Heart left ventricle (tissue), 16 donors: Measurements from ENCODE around the gene MPZL2. TPM values are rescaled to one million over a fixed set of nuclear protein-coding genes. Genes with fewer than 3 reads are reported as not detected.

ENCODE experiments used
- ATAC-seq, 4 donors: fragments of 200-7000 bp; cut with Tn5 transposase; one replicate each; pipeline ENCODE4 v1.9.1; 2020 to 2022; ENCODE audit warnings: moderate library complexity in 4 of 4, mild to moderate bottlenecking in 3 of 4, moderate number of reproducible peaks in 1 of 4
- DNase-seq, 5 donors: peaks; one replicate each; pipeline ENCODE4 v3.0.0-alpha.2; 2020
- H3K27ac ChIP-seq, 12 donors: fragments of 200-600 bp; sonication (generic) in 4 of 12; one replicate each; pipeline versions ENCODE4 v1.5.0 to v1.8.0; 2016 to 2022; ENCODE audit warnings: mild to moderate bottlenecking in 2 of 12
- H3K27me3 ChIP-seq, 9 donors: fragments of 200-600 bp; sonication (generic) in 2 of 9; one replicate each; pipeline versions ENCODE4 v1.5.1 to v1.8.0; 2016 to 2022; ENCODE audit warnings: mild to moderate bottlenecking in 3 of 9
- H3K36me3 ChIP-seq, 9 donors: fragments of 200-600 bp; sonication (generic) in 2 of 9; one replicate each; pipeline versions ENCODE4 v1.5.0 to v1.8.0; 2018 to 2022; ENCODE audit warnings: mild to moderate bottlenecking in 2 of 9
- H3K4me1 ChIP-seq, 12 donors: fragments of 200-600 bp; sonication (generic) in 4 of 12; one replicate each; pipeline versions ENCODE4 v1.5.0 to v1.8.0; 2016 to 2022; ENCODE audit warnings: mild to moderate bottlenecking in 3 of 12
- H3K4me3 ChIP-seq, 12 donors: fragments of 200-600 bp; sonication (generic) in 4 of 12; one replicate each; pipeline versions ENCODE4 v1.5.0 to v1.8.0; 2017 to 2022; ENCODE audit warnings: mild to moderate bottlenecking in 9 of 12, moderate library complexity in 4 of 12
- H3K9me3 ChIP-seq, 12 donors: fragments of 200-600 bp; sonication (generic) in 4 of 12; one replicate each; pipeline versions ENCODE4 v1.5.0 to v1.8.0; 2016 to 2022; ENCODE audit warnings: mild to moderate bottlenecking in 1 of 12
- POLR2A ChIP-seq, 2 donors: fragments of 450-650 bp; IDR thresholded peaks; one replicate each; pipeline ENCODE4 v1.6.1; 2017; ENCODE audit warnings: antibody characterized with exemption in 2 of 2, mild to moderate bottlenecking in 2 of 2, moderate library complexity in 2 of 2
- WGBS, 4 donors: extraction: QIAGEN DNeasy Blood & Tissue Kit in 2 of 4; methylation state at CpG; one replicate each; pipeline versions ENCODE4 v1.1.5 to v1.1.7; 2013 to 2018; 5-methylcytosine and 5-hydroxymethylcytosine counted together
- intact Hi-C, 10 donors: fragments of 100-400 bp; cut with DNase I; formaldehyde crosslinking; loops; one replicate each; pipeline versions ENCODE4 v1.11.1 to v1.14.2; 2022
- polyA plus RNA-seq, 2 donors: library from polyadenylated mRNA; stranded (reverse); fragments of 200-250 nt; gene quantifications; one replicate each; pipeline ENCODE4 v1.2.3, GENCODE V29; 2013
- total RNA-seq, 9 donors: library from RNA; depleted of rRNA in 2 of 9; stranded (reverse); fragments of >200 nt in 2 of 9; fragmentation: NEBNext Ultra II Directional in 3 of 9; extraction: Animal tissue kit (Norgen Biotek cat#: 25700) in 3 of 9; gene quantifications; one replicate each; pipeline versions ENCODE4 v1.1.0 to v1.2.4, GENCODE V29; 2016 to 2023
- TF ChIP-seq, protein P1 (sequence below), 12 donors: fragments of 200-600 bp; sonication (generic) in 4 of 12; IDR thresholded peaks; one replicate each; pipeline versions ENCODE4 v1.5.0 to v1.8.0; 2018 to 2022; ENCODE audit warnings: antibody characterized with exemption in 12 of 12, mild to moderate bottlenecking in 5 of 12
- donor health status: ischemic (EF 13 %, LVEDD 7.1; RV severe dilation, severe dysfunction).
- donor health status: healthy with polysubstance abuse.
- donor health status: DM: no; HTN: yes; CAD: no.
- donor health status: DM: no; HTN: no; CAD: no.
- donor health status: ischemic (EF 25% LVEDD 6.9; RV normal size, moderate dysfunction).
- donor health status: ischemic (EF 25% LVEDD 5.7; RV mildly dilated, moderate dysfunction).
- donor health status: healthy.
- donor health status: DM: yes; HTN: yes; CAD: no.
- donor health status: ischemic (EF 35%, LVEDD 5.7; RV mildly dilated, moderate dysfunction).
- donor health status: nonischemic (EF 11% LVEDD 7.7; RV severe dilation, severe dysfunction).
- donor health status: DM: yes; HTN: yes; CAD: no.
- donor health status: PGD.
- donor health status: ischemic (EF 29% LVEDD 5.4; RV normal size, mild dysfunction).
- donor health status: nonischemic (EF 23%, LVEDD 6.1; RV moderate dilation, normal function).

Gene MPZL2
- total and polyA plus RNA-seq, 11 donors = 7.4 to 29.6 (median 13.0) TPM

DNA sequence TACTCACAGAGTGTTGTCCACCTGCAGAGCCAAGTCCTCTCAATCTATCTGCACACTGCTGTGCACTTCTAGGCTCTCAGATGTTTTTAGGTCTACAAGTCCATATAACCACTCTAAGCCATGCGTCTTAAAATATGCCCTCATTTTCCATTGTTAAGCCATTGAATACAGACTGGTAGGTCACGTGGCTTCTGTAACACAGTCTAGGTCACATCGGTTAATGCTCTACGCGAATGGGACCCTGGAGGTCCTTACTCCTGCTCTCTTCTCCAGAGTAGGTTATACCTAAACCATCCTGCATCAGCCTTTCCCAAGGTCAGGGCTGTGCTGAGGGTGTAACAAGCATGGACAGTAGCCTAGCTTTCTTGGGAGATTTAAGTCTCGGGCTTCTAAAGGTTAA lies 40.1 kb downstream of the MPZL2 start:
- ATAC-seq = no peak
- peaks cover 0 to 5% (median 0%) of the 10 kb centered on the region in 9 donors for H3K27me3 ChIP-seq
- intact Hi-C loops = no loop called here
- no peaks in the 10 kb centered on the region for H3K9me3 ChIP-seq
- no peak for DNase-seq
- peak overlapping the region in 7 of 12 donors; percentile 10 to 57 (median 32) for H3K4me3 ChIP-seq
- peaks cover 0 to under 1% (median 0%) of the 10 kb centered on the region in 9 donors for H3K36me3 ChIP-seq
- H3K27ac ChIP-seq = peak overlapping the region in 2 of 12 donors; percentile 17 to 93
- 85 to 95% (median 89%) methylated on average over 6 of the region's 6 CpGs for WGBS, 4 donors
- peaks cover 0 to 79% (median 0%) of the 10 kb centered on the region in 12 donors for H3K4me1 ChIP-seq
- TF ChIP-seq POLR2A (IDR thresholded peaks at IDR 0.05) = no peak
- TF ChIP-seq, protein P1, sequence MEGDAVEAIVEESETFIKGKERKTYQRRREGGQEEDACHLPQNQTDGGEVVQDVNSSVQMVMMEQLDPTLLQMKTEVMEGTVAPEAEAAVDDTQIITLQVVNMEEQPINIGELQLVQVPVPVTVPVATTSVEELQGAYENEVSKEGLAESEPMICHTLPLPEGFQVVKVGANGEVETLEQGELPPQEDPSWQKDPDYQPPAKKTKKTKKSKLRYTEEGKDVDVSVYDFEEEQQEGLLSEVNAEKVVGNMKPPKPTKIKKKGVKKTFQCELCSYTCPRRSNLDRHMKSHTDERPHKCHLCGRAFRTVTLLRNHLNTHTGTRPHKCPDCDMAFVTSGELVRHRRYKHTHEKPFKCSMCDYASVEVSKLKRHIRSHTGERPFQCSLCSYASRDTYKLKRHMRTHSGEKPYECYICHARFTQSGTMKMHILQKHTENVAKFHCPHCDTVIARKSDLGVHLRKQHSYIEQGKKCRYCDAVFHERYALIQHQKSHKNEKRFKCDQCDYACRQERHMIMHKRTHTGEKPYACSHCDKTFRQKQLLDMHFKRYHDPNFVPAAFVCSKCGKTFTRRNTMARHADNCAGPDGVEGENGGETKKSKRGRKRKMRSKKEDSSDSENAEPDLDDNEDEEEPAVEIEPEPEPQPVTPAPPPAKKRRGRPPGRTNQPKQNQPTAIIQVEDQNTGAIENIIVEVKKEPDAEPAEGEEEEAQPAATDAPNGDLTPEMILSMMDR (IDR thresholded peaks at IDR 0.05) = no peak

DNA sequence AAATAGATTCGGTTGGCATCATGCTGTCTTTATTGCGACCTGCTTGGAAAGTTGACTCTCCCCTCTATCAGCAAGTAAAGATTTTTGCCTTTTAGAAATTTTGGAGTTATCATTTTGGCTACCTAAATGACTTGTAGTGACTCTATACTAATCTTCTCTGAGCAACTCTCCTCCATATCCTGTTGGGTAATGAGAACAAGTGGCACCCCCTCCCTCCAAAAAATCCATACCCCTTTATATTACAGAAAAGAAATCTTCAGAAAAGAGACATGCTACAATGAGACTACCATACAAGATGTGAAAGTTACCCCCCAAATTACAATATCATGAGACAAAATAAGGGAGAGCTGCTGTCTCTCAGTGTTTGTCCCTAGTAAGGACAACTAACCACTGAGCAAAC lies 40.5 kb downstream of the MPZL2 start:
- Histone ChIP-seq H3K27me3 (peaks cover 0 to 5% (median 0%) of the 10 kb centered on the region in 9 donors), H3K9me3 (no peaks in the 10 kb centered on the region), H3K36me3 (no peaks in the 10 kb centered on the region), H3K27ac (peak overlapping the region in 2 of 12 donors; percentile 17 to 93), H3K4me3 (peak overlapping the region in 7 of 12 donors; percentile 10 to 57 (median 32)), H3K4me1 (peaks cover 0 to 75% (median 0%) of the 10 kb centered on the region in 12 donors)
- DNase-seq = no peak
- no peak for ATAC-seq
- intact Hi-C loops = no loop called here
- TF ChIP-seq, protein P1 (IDR thresholded peaks at IDR 0.05) = no peak
- TF ChIP-seq POLR2A (IDR thresholded peaks at IDR 0.05) = no peak
- WGBS, 4 donors = 83 to 89% (median 84%) methylated on average over 2 of the region's 2 CpGs

DNA sequence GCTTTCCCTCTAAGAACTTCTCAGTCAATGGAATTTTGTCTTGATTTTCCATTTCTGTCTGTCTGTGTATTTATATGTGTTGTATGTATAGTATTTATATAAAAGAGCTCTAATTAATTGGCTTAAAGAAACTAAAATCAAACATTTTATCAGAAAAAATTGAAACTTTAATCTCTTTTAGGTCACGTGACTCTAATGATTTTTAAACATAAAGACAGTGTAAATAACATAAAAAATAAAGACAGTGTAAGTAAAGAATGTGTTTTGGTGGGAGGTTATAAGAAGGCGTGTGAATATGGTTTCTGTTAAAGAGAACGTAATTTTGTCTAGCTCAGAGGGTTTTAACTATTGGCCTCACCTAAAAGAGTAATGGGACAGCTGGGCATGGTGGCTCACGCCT lies 41.7 kb downstream of the MPZL2 start:
- no peak for DNase-seq
- ATAC-seq = no peak
- peak overlapping the region in 1 of 12 donors; percentile 3 for H3K27ac ChIP-seq
- no peaks in the 10 kb centered on the region for H3K9me3 ChIP-seq
- peaks cover 0 to 73% (median 0%) of the 10 kb centered on the region in 12 donors for H3K4me1 ChIP-seq
- intact Hi-C loops = no loop called here
- TF ChIP-seq POLR2A (IDR thresholded peaks at IDR 0.05) = no peak
- TF ChIP-seq, protein P1 (IDR thresholded peaks at IDR 0.05) = no peak
- 56 to 77% (median 64%) methylated on average over 4 of the region's 4 CpGs for WGBS, 4 donors
- H3K4me3 ChIP-seq = peak overlapping the region in 1 of 12 donors; percentile 57
- peaks cover 0 to 5% (median 0%) of the 10 kb centered on the region in 9 donors for H3K27me3 ChIP-seq
- H3K36me3 ChIP-seq = no peaks in the 10 kb centered on the region

DNA sequence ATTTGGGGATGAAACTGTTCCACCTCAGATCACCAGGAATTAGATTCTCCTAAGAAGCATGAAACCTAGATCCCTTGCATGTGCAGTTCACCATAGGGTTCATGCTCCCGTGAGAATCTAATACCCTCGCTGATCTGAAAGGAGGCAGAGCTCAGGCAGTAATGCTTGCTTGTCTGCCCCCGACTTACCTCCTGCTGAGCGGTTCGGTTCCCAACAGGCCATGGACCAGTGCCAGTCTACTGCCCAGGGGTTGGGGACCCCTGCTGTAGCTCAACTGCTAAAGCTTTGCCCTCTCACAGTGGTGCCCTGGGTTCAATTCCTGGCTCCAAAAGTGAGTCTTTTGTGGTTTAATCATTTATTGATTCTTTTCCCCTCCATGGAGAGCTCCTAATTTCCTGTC lies 42.7 kb downstream of the MPZL2 start:
- no peaks in the 10 kb centered on the region for H3K36me3 ChIP-seq
- H3K9me3 ChIP-seq = no peaks in the 10 kb centered on the region
- TF ChIP-seq POLR2A (IDR thresholded peaks at IDR 0.05) = no peak
- TF ChIP-seq, protein P1 (IDR thresholded peaks at IDR 0.05) = no peak
- H3K4me3 ChIP-seq = peak overlapping the region in 1 of 12 donors; percentile 57
- H3K27me3 ChIP-seq = peaks cover 0 to 5% (median 0%) of the 10 kb centered on the region in 9 donors
- ATAC-seq = no peak
- intact Hi-C loops = no loop called here
- 80 to 87% (median 82%) methylated on average over 5 of the region's 5 CpGs for WGBS, 4 donors
- DNase-seq = no peak
- peak overlapping the region in 1 of 12 donors; percentile 46 for H3K27ac ChIP-seq
- peaks cover 0 to 74% (median 0%) of the 10 kb centered on the region in 12 donors for H3K4me1 ChIP-seq
